ENCODE data around the gene ATP9A. TPM values are rescaled to one million over a fixed set of nuclear protein-coding genes. Genes with fewer than 3 reads are reported as not detected.

ATP9A gene
- polyA plus RNA-seq, 1 donor (not counting 4 experiments of a cell fraction or from before 2014, with no cell fraction given), result 5.8 TPM

DNA sequence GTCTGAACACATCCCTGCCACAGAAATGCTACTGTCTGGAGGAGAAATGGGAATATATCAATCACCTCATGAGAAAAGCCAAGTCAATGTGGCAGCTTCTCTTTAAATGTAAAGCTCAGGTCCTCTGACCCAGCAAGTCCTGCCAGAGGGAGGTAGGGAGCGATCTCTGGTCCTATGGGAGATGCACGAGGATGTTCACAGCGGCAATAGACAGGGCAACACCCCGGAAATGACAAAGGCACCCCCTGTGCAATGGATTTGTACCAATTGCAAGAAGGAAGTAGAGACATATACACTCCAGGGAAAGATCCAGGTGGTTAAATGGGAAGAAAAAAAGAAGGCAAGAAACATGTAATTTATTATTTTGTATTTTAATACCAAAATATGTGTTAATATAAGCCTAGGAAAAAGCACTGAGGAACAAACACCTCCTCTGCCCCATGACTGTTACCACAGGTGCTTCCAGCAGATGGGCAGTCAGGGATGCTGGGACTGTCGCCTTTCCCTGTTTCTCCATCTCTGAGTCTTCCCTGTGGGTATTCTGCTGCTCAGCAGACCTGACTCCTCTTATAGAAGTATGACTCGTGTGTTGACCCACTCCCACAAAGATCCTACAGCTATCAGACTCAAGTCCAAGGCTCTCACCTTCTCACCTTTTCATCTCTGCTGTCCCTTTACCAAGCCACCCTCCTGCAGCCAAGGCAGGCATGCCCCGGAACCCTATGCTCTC lies 20.8 kb downstream of the ATP9A start:
- Histone ChIP-seq H3K9ac (ENCODE audit: control insufficient read depth, extremely low read depth, insufficient read depth, low read length) (no peak overlapping the region), H3K79me2 (ENCODE audit: control insufficient read depth, insufficient read depth, low read length) (no peaks in the 10 kb centered on the region), H2AFZ (ENCODE audit: control insufficient read depth, low read length) (no peak overlapping the region), H3K4me2 (ENCODE audit: control insufficient read depth, extremely low read depth, insufficient read depth, low read depth, low read length) (no peak overlapping the region), H3K9me3 (ENCODE audit: control insufficient read depth, low read depth, low read length) (no peaks in the 10 kb centered on the region), H3K4me1 (ENCODE audit: control insufficient read depth, extremely low read depth, insufficient read depth, low read length) (peaks cover 28% of the 10 kb centered on the region), H3K36me3 (ENCODE audit: control insufficient read depth in 2 of 2, extremely low read depth in 1 of 2, insufficient read depth in 2 of 2, low read length in 2 of 2) (no peaks in the 10 kb centered on the region), H3K27ac (ENCODE audit: control insufficient read depth, insufficient read depth, low read length) (no peak overlapping the region), H3K27me3 (ENCODE audit: control insufficient read depth, extremely low read depth, insufficient read depth, low read length) (no peaks in the 10 kb centered on the region), H3K9me1 (ENCODE audit: control insufficient read depth, extremely low read depth, insufficient read depth, low read length) (no peaks in the 10 kb centered on the region), H4K20me1 (ENCODE audit: control insufficient read depth, extremely low read depth, insufficient read depth, low read length) (no peaks in the 10 kb centered on the region), H3K4me3 (ENCODE audit: control insufficient read depth in 2 of 3, extremely low read depth in 1 of 3, insufficient read depth in 2 of 3, low read depth in 1 of 3, low read length in 3 of 3) (no peak overlapping the region)
- dilution Hi-C loops (cut with MboI; ENCODE audit: extremely low pct_ligation_motif_present, low sequenced_read_pairs), result no loop called here
- no peak for DNase-seq (ENCODE audit: low read depth, low spot score)
- no peak for FAIRE-seq
- TF ChIP-seq, protein P1, sequence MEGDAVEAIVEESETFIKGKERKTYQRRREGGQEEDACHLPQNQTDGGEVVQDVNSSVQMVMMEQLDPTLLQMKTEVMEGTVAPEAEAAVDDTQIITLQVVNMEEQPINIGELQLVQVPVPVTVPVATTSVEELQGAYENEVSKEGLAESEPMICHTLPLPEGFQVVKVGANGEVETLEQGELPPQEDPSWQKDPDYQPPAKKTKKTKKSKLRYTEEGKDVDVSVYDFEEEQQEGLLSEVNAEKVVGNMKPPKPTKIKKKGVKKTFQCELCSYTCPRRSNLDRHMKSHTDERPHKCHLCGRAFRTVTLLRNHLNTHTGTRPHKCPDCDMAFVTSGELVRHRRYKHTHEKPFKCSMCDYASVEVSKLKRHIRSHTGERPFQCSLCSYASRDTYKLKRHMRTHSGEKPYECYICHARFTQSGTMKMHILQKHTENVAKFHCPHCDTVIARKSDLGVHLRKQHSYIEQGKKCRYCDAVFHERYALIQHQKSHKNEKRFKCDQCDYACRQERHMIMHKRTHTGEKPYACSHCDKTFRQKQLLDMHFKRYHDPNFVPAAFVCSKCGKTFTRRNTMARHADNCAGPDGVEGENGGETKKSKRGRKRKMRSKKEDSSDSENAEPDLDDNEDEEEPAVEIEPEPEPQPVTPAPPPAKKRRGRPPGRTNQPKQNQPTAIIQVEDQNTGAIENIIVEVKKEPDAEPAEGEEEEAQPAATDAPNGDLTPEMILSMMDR (optimal IDR thresholded peaks at IDR 0.05 in 1 of 3, IDR thresholded peaks at IDR 0.05 in 1 of 3, conservative IDR thresholded peaks at IDR 0.05 in 1 of 3; ENCODE audit: extremely low read depth in 1 of 3, insufficient read depth in 2 of 3, low read length in 3 of 3), result no peak
- no peak for TF ChIP-seq EZH2 (IDR thresholded peaks at IDR 0.05; ENCODE audit: low read length)

- H3K4me3 ChIP-seq (ENCODE audit: control insufficient read depth in 2 of 3, extremely low read depth in 1 of 3, insufficient read depth in 2 of 3, low read depth in 1 of 3, low read length in 3 of 3), result no peak overlapping the region
- no peaks in the 10 kb centered on the region for H4K20me1 ChIP-seq (ENCODE audit: control insufficient read depth, extremely low read depth, insufficient read depth, low read length)
- TF ChIP-seq EZH2 (IDR thresholded peaks at IDR 0.05; ENCODE audit: low read length), result no peak
- TF ChIP-seq, protein P1 (optimal IDR thresholded peaks at IDR 0.05 in 1 of 3, IDR thresholded peaks at IDR 0.05 in 1 of 3, conservative IDR thresholded peaks at IDR 0.05 in 1 of 3; ENCODE audit: extremely low read depth in 1 of 3, insufficient read depth in 2 of 3, low read length in 3 of 3), result no peak
- H2AFZ ChIP-seq (ENCODE audit: control insufficient read depth, low read length), result no peak overlapping the region
- no peak overlapping the region for H3K27ac ChIP-seq (ENCODE audit: control insufficient read depth, insufficient read depth, low read length)
- DNase-seq (ENCODE audit: low read depth, low spot score), result no peak
- no peaks in the 10 kb centered on the region for H3K9me3 ChIP-seq (ENCODE audit: control insufficient read depth, low read depth, low read length)
- no peak overlapping the region for H3K9ac ChIP-seq (ENCODE audit: control insufficient read depth, extremely low read depth, insufficient read depth, low read length)
- no peak for FAIRE-seq
- H3K4me2 ChIP-seq (ENCODE audit: control insufficient read depth, extremely low read depth, insufficient read depth, low read depth, low read length), result no peak overlapping the region
- dilution Hi-C loops (cut with MboI; ENCODE audit: extremely low pct_ligation_motif_present, low sequenced_read_pairs), result no loop called here
- H3K79me2 ChIP-seq (ENCODE audit: control insufficient read depth, insufficient read depth, low read length), result no peaks in the 10 kb centered on the region
- no peaks in the 10 kb centered on the region for H3K27me3 ChIP-seq (ENCODE audit: control insufficient read depth, extremely low read depth, insufficient read depth, low read length)
- H3K36me3 ChIP-seq (ENCODE audit: control insufficient read depth in 2 of 2, extremely low read depth in 1 of 2, insufficient read depth in 2 of 2, low read length in 2 of 2), result no peaks in the 10 kb centered on the region
- peaks cover 19% of the 10 kb centered on the region for H3K4me1 ChIP-seq (ENCODE audit: control insufficient read depth, extremely low read depth, insufficient read depth, low read length)
- no peaks in the 10 kb centered on the region for H3K9me1 ChIP-seq (ENCODE audit: control insufficient read depth, extremely low read depth, insufficient read depth, low read length)
Measured at GRCh38 chr20:51745804-51746203, 22.4 kb downstream of the ATP9A start.
